HG03060 (cell line): ENCODE data around the gene NPRL2.

Source experiments
- ATAC-seq: cut with Tn5 transposase; IDR thresholded peaks from one replicate; pipeline ENCODE4 v1.9.1; 2021; ENCODE audit warnings: low read depth, moderate number of reproducible peaks; ENCODE audit not compliant: unreplicated experiment

Gene NPRL2

DNA sequence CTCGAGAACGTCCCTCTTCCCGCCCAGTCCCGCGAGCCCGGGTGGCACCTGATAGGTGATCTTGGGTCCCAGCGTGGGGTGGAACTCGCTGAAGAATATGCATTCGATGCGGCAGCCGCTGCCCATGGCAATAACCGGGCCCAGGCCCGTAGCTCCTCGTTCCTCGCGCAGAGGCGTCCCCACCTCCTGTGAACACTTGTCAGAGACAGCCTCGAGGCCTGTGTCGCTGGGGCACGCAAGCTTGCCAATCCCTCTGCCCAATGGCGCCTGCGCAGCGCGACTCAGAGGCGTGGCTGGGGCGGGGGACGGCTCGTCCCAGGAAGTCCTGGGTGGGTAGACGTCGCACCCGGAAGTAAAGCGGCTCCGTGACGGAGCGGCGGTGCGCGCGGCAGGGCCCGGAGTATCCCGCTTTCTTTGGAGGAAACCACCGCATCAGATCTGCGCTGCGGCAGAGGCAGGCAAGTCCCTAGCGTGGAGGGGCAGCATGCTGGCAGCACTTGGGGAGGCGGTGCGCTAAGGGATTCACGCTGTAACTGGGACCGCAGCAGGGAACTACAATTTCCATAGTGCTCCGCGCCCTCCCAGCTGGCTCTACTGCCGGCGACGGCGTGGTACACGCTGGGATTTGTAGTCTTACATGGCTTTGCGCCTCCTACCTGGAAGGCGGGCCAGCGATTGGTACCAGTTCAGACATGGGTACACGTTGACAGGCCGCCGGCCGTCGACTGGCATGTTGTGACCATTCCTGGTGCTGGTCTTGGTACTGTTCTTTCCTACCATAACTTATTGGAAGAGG lies at the start of gene NPRL2, which contains the start of gene CYB561D2:
Gene NPRL2, minus strand, starts transcription at position 249 of the 796 bp plus-strand sequence. Its CDS starts 123 bp downstream, at position 126.
Gene CYB561D2, plus strand, starts transcription at position 336 of the 796 bp plus-strand sequence. CDS start 572 bp downstream, outside the sequence.
- peak; percentile 79 for ATAC-seq

GRCh38 chr3:50396502-50396901 lies 45.9 kb upstream of the NPRL2 start:
- ATAC-seq: no peak

- ATAC-seq: no peak
Observed at GRCh38 chr3:50395070-50395860, 44.7 kb upstream of the NPRL2 start.

DNA sequence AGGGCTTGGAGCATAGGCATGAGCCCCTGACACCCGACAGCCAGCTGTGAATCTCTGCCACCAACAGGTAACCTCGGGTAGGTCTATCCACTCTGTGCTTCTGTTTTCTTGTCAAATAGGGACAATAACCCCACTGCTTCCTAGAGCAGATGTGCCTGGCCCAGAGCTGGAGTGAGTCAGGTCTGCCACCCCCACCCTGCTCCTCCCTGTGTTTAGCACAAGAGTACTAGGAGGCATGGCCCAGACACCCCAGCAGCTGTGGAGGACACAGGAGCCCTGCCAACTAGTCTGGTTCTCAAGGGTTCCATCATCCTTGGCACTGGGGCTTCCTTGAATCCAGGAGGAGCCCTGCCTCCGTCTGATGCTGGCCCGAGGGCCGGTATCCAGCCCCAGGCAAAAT lies 42.5 kb upstream of the NPRL2 start:
- ATAC-seq: no peak

- no peak for ATAC-seq
Observed at GRCh38 chr3:50392101-50392715, 41.6 kb upstream of the NPRL2 start.

DNA sequence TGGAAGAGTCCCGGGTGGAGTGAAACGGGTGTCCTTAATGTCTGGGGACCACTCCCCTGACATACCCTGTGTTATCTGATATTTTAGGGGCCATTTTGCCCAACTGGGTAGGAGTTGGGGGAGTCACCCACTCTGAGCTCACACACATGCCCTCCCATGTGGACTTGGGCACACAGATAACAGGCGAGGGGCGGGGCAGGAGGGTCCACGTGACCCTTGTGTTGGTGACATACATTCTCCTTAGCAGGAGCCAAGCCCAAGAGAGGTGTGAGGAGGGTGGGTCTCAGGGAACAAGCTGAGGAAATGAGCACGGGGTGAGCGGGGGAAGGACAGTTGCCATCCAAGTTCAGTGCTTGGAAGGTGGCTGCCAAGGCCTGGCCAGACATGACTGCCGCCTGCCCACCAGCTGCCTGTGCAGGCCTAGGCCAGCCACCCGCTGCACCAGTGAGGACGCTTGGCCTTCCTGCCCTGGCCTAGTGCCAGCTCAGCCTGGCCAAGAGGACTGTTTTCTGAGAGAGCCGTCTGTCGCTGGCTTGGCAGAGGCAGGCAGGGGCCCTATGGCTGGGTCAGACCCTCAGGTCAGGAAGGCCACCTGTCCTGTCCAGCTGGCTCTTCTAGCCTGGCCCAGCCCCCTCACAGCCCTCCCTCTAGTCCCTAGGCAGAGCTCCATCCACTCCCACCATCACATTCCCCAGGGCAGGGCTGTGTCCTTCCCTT lies 40.1 kb upstream of the NPRL2 start:
- no peak for ATAC-seq

GRCh38 chr3:50389414-50389767 lies 38.8 kb upstream of the NPRL2 start:
- no peak for ATAC-seq

DNA sequence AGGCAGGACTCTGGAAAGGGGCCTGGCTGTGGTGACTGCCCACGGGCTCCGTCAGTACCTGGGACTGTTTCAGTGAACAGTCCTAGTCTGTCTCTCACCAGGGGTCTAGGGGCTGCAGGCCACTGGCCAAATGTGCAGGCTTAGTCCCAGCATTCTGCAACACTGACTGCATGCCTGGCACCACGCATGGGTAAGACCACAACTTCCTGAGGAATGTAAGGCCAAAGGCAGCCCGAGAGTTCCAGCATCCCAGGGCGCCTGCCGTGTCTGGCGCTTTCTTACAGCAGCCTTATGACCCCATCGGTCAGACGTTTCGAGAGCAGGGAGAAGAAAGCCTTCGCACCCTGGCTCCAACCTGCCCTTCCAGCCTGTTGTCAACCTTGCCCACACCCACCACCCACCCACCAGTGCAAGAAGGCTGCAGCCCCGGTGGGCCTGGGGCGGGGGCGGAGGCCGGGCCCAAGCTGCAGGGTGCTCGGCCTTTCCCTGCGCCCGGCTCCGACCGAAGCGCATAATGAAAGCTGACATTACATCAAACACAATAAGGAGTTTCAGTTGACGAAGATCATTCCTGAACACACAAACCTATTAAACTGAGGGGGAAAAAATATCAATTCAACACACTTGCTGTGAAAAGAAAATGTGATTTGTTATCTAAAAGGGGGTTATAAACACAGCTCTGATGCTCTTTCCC lies 38.3 kb upstream of the NPRL2 start:
- ATAC-seq: no peak

GRCh38 chr3:50388016-50388719 lies 37.6 kb upstream of the NPRL2 start:
- ATAC-seq: no peak

DNA sequence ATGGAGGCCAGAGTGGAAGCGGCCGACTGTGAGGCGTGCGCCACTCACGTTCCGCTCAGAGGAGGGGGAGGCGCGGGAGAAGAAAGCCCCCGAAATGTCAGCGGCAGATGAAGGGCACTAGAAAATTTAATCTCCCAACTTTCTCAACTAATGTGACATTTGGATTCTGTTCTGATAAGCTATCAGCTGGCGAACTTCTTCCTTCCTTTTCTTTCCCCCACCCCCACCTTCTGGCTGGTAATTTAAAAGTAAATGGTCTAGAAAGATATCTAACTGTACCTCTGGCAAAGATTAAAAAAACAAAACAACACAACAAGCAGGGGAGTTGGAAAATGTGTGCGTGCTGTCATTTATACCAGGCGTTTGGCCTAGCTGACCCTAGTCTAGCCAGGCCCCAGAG lies 35.2 kb upstream of the NPRL2 start:
- ATAC-seq: no peak

- no peak for ATAC-seq
Observed at GRCh38 chr3:50383750-50384149, 33.2 kb upstream of the NPRL2 start.

DNA sequence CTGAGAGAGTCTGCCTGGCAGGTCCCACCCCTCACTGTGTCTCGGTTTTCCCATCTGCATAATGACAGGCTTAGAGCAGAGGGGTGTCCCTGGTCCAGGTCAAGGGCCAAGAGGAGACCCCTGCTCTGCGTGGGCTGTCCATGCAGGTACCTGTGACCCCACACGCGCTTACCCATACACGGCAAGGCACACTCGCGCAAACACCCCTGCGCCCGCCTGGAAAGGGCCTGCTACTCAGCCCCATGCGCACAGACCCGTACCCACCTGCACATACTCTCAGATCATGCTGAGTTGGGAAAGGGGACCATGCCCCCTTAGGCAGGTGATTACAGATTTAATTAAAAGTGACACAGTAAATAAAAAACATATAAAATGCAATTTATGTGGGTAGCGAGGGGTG lies 32.1 kb upstream of the NPRL2 start:
- ATAC-seq: no peak

- no peak for ATAC-seq
Observed at GRCh38 chr3:50381383-50381782, 30.8 kb upstream of the NPRL2 start.

- ATAC-seq: no peak
Observed at GRCh38 chr3:50380405-50381085, 30.0 kb upstream of the NPRL2 start.

- no peak for ATAC-seq
Observed at GRCh38 chr3:50378757-50379156, 28.2 kb upstream of the NPRL2 start.

GRCh38 chr3:50378024-50378423 lies 27.4 kb upstream of the NPRL2 start:
- no peak for ATAC-seq

- ATAC-seq: no peak
Observed at GRCh38 chr3:50375258-50375931, 24.8 kb upstream of the NPRL2 start.
